ENCODE results near the gene MED15. TPM values are rescaled to one million over a fixed set of nuclear protein-coding genes. Genes with fewer than 3 reads are reported as not detected.

MED15 gene
- total RNA-seq, 1 donor from 2014 or later, result 104 TPM

GRCh38 chr22:20550851-20551744, 43.7 kb downstream of the MED15 start:
- no peak for DNase-seq (ENCODE audit: low spot score)

GRCh38 chr22:20551805-20552442, 44.5 kb downstream of the MED15 start:
- DNase-seq (ENCODE audit: low spot score), result no peak

GRCh38 chr22:20552443-20553401, 45.3 kb downstream of the MED15 start:
- DNase-seq (ENCODE audit: low spot score), result no peak

- no peak for DNase-seq (ENCODE audit: low spot score)
These were observed 46.7 kb downstream of the MED15 start for GRCh38 chr22:20553947-20554741.

- no peak for DNase-seq (ENCODE audit: low spot score)
These were observed 47.4 kb downstream of the MED15 start for GRCh38 chr22:20554824-20555223.

- DNase-seq (ENCODE audit: low spot score), result no peak
These were observed 51.1 kb downstream of the MED15 start for GRCh38 chr22:20558534-20558933.

GRCh38 chr22:20559174-20559760, 51.9 kb downstream of the MED15 start:
- DNase-seq (ENCODE audit: low spot score), result no peak

GRCh38 chr22:20560716-20561115, 53.3 kb downstream of the MED15 start:
- DNase-seq (ENCODE audit: low spot score), result no peak

GRCh38 chr22:20561882-20562281, 54.5 kb downstream of the MED15 start:
- no peak for DNase-seq (ENCODE audit: low spot score)

- DNase-seq (ENCODE audit: low spot score), result no peak
These were observed 55.4 kb downstream of the MED15 start for GRCh38 chr22:20562607-20563465.

GRCh38 chr22:20563466-20563906, 56.1 kb downstream of the MED15 start:
- no peak for DNase-seq (ENCODE audit: low spot score)

GRCh38 chr22:20563941-20564371, 56.5 kb downstream of the MED15 start:
- no peak for DNase-seq (ENCODE audit: low spot score)

GRCh38 chr22:20565079-20565734, 57.8 kb downstream of the MED15 start:
- DNase-seq (ENCODE audit: low spot score), result no peak

- no peak for DNase-seq (ENCODE audit: low spot score)
These were observed 58.4 kb downstream of the MED15 start for GRCh38 chr22:20565761-20566160.

GRCh38 chr22:20566420-20567260, 59.2 kb downstream of the MED15 start:
- DNase-seq (ENCODE audit: low spot score), result no peak

GRCh38 chr22:20567371-20567847, 60.0 kb downstream of the MED15 start:
- DNase-seq (ENCODE audit: low spot score), result no peak

GRCh38 chr22:20567993-20568417, 60.6 kb downstream of the MED15 start:
- no peak for DNase-seq (ENCODE audit: low spot score)

All from mesenteric fat pad (tissue), 1 donor.